ENCODE measurements around the gene MYMX. TPM values are rescaled to one million over a fixed set of nuclear protein-coding genes. Genes with fewer than 3 reads are reported as not detected.
A peak's percentile ranks its signal among the peaks of the same experiment; 100 is the strongest.

Gene MYMX
- total and polyA plus RNA-seq, 2 of the 13 experiments (the other 11 are each of a cell fraction or from before 2014, with no cell fraction given): not detected

GRCh38 chr6:44247338-44248302 lies 30.9 kb downstream of the MYMX start (continued):
- TF ChIP-seq CBX2 (IDR thresholded peaks at IDR 0.05; ENCODE audit: low read depth, low read length) (no peak), CBX2 (CRISPR knock-in tag; IDR thresholded peaks at IDR 0.05; ENCODE audit: low read depth) (no peak), ZZZ3 (CRISPR knock-in tag; IDR thresholded peaks at IDR 0.05; ENCODE audit: borderline replicate concordance) (no peak), ZNF530 (CRISPR knock-in tag; IDR thresholded peaks at IDR 0.05; ENCODE audit: low read depth) (peak; percentile 24; the same call in 1 of the 2 replicates), SKI (IDR thresholded peaks at IDR 0.05; ENCODE audit: partially characterized antibody) (no peak), CBX5 (CRISPR knock-in tag; IDR thresholded peaks at IDR 0.05; ENCODE audit: borderline replicate concordance) (peak; percentile 65; the same call in 1 of the 2 replicates), GABPB1 (CRISPR knock-in tag; IDR thresholded peaks at IDR 0.05) (peak; percentile 91; the same call in 1 of the 2 replicates), ZNF749 (CRISPR knock-in tag; IDR thresholded peaks at IDR 0.05; ENCODE audit: borderline replicate concordance) (peak; percentile 61; the same call in 1 of the 2 replicates), RFXANK (CRISPR knock-in tag; IDR thresholded peaks at IDR 0.05) (no peak), ZNF232 (CRISPR knock-in tag; IDR thresholded peaks at IDR 0.05; ENCODE audit: borderline replicate concordance) (no peak), MIER2 (CRISPR knock-in tag; IDR thresholded peaks at IDR 0.05) (0 out of 2 replicates have a peak, but pooled peaks have one; percentile 53), JARID2 (CRISPR knock-in tag; IDR thresholded peaks at IDR 0.05; ENCODE audit: insufficient replicate concordance) (no peak), ZBTB39 (CRISPR knock-in tag; IDR thresholded peaks at IDR 0.05) (no peak), GPN1 (CRISPR knock-in tag; IDR thresholded peaks at IDR 0.05; ENCODE audit: borderline replicate concordance) (no peak), ZBTB38 (CRISPR knock-in tag; IDR thresholded peaks at IDR 0.05) (no peak; the same call in 1 of the 2 replicates), ZNF451 (CRISPR knock-in tag; IDR thresholded peaks at IDR 0.05) (no peak; the same call in 1 of the 2 replicates), ZMAT3 (CRISPR knock-in tag; conservative IDR thresholded peaks at IDR 0.05) (peak; percentile 62), HDAC1 (CRISPR knock-in tag; IDR thresholded peaks at IDR 0.05) (no peak; the same call in 1 of the 2 replicates)
- TF ChIP-seq, protein P1, sequence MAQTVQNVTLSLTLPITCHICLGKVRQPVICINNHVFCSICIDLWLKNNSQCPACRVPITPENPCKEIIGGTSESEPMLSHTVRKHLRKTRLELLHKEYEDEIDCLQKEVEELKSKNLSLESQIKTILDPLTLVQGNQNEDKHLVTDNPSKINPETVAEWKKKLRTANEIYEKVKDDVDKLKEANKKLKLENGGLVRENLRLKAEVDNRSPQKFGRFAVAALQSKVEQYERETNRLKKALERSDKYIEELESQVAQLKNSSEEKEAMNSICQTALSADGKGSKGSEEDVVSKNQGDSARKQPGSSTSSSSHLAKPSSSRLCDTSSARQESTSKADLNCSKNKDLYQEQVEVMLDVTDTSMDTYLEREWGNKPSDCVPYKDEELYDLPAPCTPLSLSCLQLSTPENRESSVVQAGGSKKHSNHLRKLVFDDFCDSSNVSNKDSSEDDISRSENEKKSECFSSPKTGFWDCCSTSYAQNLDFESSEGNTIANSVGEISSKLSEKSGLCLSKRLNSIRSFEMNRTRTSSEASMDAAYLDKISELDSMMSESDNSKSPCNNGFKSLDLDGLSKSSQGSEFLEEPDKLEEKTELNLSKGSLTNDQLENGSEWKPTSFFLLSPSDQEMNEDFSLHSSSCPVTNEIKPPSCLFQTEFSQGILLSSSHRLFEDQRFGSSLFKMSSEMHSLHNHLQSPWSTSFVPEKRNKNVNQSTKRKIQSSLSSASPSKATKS (CRISPR knock-in tag; IDR thresholded peaks at IDR 0.05): no peak
- TF ChIP-seq, protein P2, sequence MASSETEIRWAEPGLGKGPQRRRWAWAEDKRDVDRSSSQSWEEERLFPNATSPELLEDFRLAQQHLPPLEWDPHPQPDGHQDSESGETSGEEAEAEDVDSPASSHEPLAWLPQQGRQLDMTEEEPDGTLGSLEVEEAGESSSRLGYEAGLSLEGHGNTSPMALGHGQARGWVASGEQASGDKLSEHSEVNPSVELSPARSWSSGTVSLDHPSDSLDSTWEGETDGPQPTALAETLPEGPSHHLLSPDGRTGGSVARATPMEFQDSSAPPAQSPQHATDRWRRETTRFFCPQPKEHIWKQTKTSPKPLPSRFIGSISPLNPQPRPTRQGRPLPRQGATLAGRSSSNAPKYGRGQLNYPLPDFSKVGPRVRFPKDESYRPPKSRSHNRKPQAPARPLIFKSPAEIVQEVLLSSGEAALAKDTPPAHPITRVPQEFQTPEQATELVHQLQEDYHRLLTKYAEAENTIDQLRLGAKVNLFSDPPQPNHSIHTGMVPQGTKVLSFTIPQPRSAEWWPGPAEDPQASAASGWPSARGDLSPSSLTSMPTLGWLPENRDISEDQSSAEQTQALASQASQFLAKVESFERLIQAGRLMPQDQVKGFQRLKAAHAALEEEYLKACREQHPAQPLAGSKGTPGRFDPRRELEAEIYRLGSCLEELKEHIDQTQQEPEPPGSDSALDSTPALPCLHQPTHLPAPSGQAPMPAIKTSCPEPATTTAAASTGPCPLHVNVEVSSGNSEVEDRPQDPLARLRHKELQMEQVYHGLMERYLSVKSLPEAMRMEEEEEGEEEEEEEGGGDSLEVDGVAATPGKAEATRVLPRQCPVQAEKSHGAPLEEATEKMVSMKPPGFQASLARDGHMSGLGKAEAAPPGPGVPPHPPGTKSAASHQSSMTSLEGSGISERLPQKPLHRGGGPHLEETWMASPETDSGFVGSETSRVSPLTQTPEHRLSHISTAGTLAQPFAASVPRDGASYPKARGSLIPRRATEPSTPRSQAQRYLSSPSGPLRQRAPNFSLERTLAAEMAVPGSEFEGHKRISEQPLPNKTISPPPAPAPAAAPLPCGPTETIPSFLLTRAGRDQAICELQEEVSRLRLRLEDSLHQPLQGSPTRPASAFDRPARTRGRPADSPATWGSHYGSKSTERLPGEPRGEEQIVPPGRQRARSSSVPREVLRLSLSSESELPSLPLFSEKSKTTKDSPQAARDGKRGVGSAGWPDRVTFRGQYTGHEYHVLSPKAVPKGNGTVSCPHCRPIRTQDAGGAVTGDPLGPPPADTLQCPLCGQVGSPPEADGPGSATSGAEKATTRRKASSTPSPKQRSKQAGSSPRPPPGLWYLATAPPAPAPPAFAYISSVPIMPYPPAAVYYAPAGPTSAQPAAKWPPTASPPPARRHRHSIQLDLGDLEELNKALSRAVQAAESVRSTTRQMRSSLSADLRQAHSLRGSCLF (CRISPR knock-in tag; IDR thresholded peaks at IDR 0.05; ENCODE audit: borderline replicate concordance): no peak
